CD14-positive monocyte (primary cell): ENCODE results near the gene FGD3. TPM values are rescaled to one million over a fixed set of nuclear protein-coding genes. Genes with fewer than 3 reads are reported as not detected.

ENCODE experiments used
- DNase-seq, 3 donors: peaks; one replicate each; pipeline ENCODE4 v3.0.0-alpha.2; 2011 to 2022
- H2AFZ ChIP-seq: 2 replicates; pipeline ENCODE4 v1.6.0; 2012; ENCODE audit warnings: mild to moderate bottlenecking, low read depth, low read length, inconsistent platforms; ENCODE audit not compliant: insufficient read depth, poor library complexity, severe bottlenecking
- H3K27ac ChIP-seq, 2 donors: 1 replicate in 1 of 2; 2 replicates in 1 of 2; pipeline ENCODE4 v1.5.1; 2012 to 2013; ENCODE audit warnings: low read length in 2 of 2, control low read depth in 1 of 2, inconsistent platforms in 1 of 2, low read depth in 1 of 2, mild to moderate bottlenecking in 1 of 2
- H3K27me3 ChIP-seq, 2 donors: one replicate each; pipeline versions ENCODE4 v1.6.0 to v1.6.1; 2011 to 2013; ENCODE audit warnings: low read length in 2 of 2; ENCODE audit not compliant: control insufficient read depth in 2 of 2, insufficient read depth in 2 of 2
- H3K36me3 ChIP-seq, 2 donors: replicated peaks in 1 of 2; 1 replicate in 1 of 2; 2 replicates in 1 of 2; pipeline versions ENCODE4 v1.5.1 to v1.6.1; 2012 to 2013; ENCODE audit warnings: low read length in 2 of 2, control low read depth in 1 of 2, inconsistent platforms in 1 of 2, mild to moderate bottlenecking in 1 of 2; ENCODE audit not compliant: insufficient read depth in 2 of 2, control insufficient read depth in 1 of 2
- H3K4me1 ChIP-seq, 2 donors: 1 replicate in 1 of 2; 2 replicates in 1 of 2; pipeline versions ENCODE4 v1.5.1 to v1.6.1; 2012 to 2013; ENCODE audit warnings: low read length in 2 of 2, control low read depth in 1 of 2, inconsistent platforms in 1 of 2, mild to moderate bottlenecking in 1 of 2, moderate library complexity in 1 of 2; ENCODE audit not compliant: insufficient read depth in 2 of 2, control insufficient read depth in 1 of 2
- H3K4me2 ChIP-seq: replicated peaks from 2 replicates; pipeline ENCODE3; 2012; ENCODE audit warnings: low read length, moderate library complexity, mild to moderate bottlenecking; ENCODE audit not compliant: poor library complexity, severe bottlenecking; ENCODE audit errors: extremely low read depth
- H3K4me3 ChIP-seq, 3 experiments: fragments of 200-600 bp in 1 of 3; sonication (generic) in 1 of 3; replicated peaks in 1 of 3; 1 replicate in 2 of 3; 2 replicates in 1 of 3; pipeline ENCODE4 v1.5.1; 2011 to 2013; ENCODE audit warnings: low read length in 3 of 3, mild to moderate bottlenecking in 3 of 3, control low read depth in 2 of 3, low read depth in 2 of 3, inconsistent platforms in 1 of 3, moderate library complexity in 1 of 3
- H3K79me2 ChIP-seq: 2 replicates; pipeline ENCODE4 v1.6.0; 2012; ENCODE audit warnings: mild to moderate bottlenecking, control low read depth, inconsistent platforms, low read length, moderate library complexity; ENCODE audit not compliant: insufficient read depth
- H3K9ac ChIP-seq: 2 replicates; pipeline ENCODE4 v1.6.0; 2017; ENCODE audit warnings: low read length, mild to moderate bottlenecking; ENCODE audit not compliant: insufficient read depth, poor library complexity, severe bottlenecking
- H3K9me3 ChIP-seq, 2 donors: replicated peaks in 1 of 2; 1 replicate in 1 of 2; 2 replicates in 1 of 2; pipeline versions ENCODE4 v1.5.1 to v1.6.1; 2012 to 2013; ENCODE audit warnings: low read length in 2 of 2, control low read depth in 1 of 2; ENCODE audit not compliant: control insufficient read depth in 1 of 2, insufficient read depth in 1 of 2
- H4K20me1 ChIP-seq: 2 replicates; pipeline ENCODE4 v1.6.0; 2012; ENCODE audit warnings: mild to moderate bottlenecking, low read length, control low read depth, moderate library complexity; ENCODE audit not compliant: insufficient read depth
- H3K27ac Mint-ChIP-seq, 7 donors: one replicate each; pipeline ENCODE4 v1.8.0; 2020; ENCODE audit warnings: mild to moderate bottlenecking in 7 of 7, mixed read lengths in 7 of 7, moderate library complexity in 6 of 7, inconsistent platforms in 2 of 7
- H3K27me3 Mint-ChIP-seq, 3 donors: one replicate each; pipeline ENCODE4 v1.8.0; 2021 to 2022; ENCODE audit warnings: low read depth in 3 of 3, mild to moderate bottlenecking in 3 of 3, mixed read lengths in 3 of 3, moderate library complexity in 3 of 3, inconsistent platforms in 1 of 3
- H3K36me3 Mint-ChIP-seq, 2 donors: one replicate each; pipeline ENCODE4 v1.8.0; 2020; ENCODE audit warnings: mixed read lengths in 2 of 2, inconsistent platforms in 1 of 2, mild to moderate bottlenecking in 1 of 2
- H3K4me1 Mint-ChIP-seq: one replicate; pipeline ENCODE4 v1.8.0; 2020; ENCODE audit warnings: mild to moderate bottlenecking, mixed read lengths
- H3K4me3 Mint-ChIP-seq, 2 donors: one replicate each; pipeline ENCODE4 v1.8.0; 2020; ENCODE audit warnings: mild to moderate bottlenecking in 2 of 2, mixed read lengths in 2 of 2, moderate library complexity in 1 of 2
- H3K9me3 Mint-ChIP-seq, 7 donors: one replicate each; pipeline ENCODE4 v1.8.0; 2020 to 2022; ENCODE audit warnings: mixed read lengths in 7 of 7, mild to moderate bottlenecking in 6 of 7, moderate library complexity in 6 of 7, inconsistent platforms in 2 of 7
- CTCF ChIP-seq: fragments of 200-600 bp; IDR thresholded peaks from one replicate; pipeline ENCODE4 v1.8.0; 2022; ENCODE audit warnings: antibody characterized with exemption, mild to moderate bottlenecking
- WGBS: methylation state at CpG from one replicate; pipeline ENCODE4 v1.1.5; 2013; ENCODE audit warnings: missing lambda C conversion rate; ENCODE audit not compliant: insufficient coverage; 5-methylcytosine and 5-hydroxymethylcytosine counted together
- intact Hi-C, 2 donors: fragments of 100-400 bp; cut with micrococcal nuclease; formaldehyde crosslinking; loops; one replicate each; pipeline versions ENCODE4 v1.15.0 to v1.15.1; 2023
- polyA plus RNA-seq, 3 donors: library from polyadenylated mRNA; depleted of rRNA in 1 of 3; unstranded in 2 of 3; stranded (reverse) in 1 of 3; fragments of 300-500 nt in 2 of 3; fragments of >200 nt in 1 of 3; fragmentation: Illumina TruSeq in 2 of 3; gene quantifications; 1 replicate in 2 of 3; 2 replicates in 1 of 3; pipeline ENCODE4 v1.2.3, GENCODE V29; 2012 to 2021

FGD3 gene
- polyA plus RNA-seq, 3 donors, result 32.4 to 120 (median 56.2) TPM

- peaks cover 18 to 19% (median 19%) of the 10 kb centered on the region in 3 donors for H3K27me3 Mint-ChIP-seq
- no peak overlapping the region for H3K9ac ChIP-seq
- peak in 2 of 3 donors; percentile 20 to 49 for DNase-seq
- H3K27me3 ChIP-seq, result peaks cover 0 to 6% of the 10 kb centered on the region in 2 donors
- H3K9me3 ChIP-seq, result no peaks in the 10 kb centered on the region
- peaks cover 9 to 14% of the 10 kb centered on the region in 2 donors for H3K4me1 ChIP-seq
- peaks cover 23% of the 10 kb centered on the region for H3K4me1 Mint-ChIP-seq
- H3K36me3 ChIP-seq, result no peaks in the 10 kb centered on the region
- H3K79me2 ChIP-seq, result no peaks in the 10 kb centered on the region
- peak overlapping the region; percentile 20 to 67 for H3K4me3 Mint-ChIP-seq
- H3K36me3 Mint-ChIP-seq, result no peaks in the 10 kb centered on the region
- intact Hi-C loops, result no loop called here
- peak overlapping the region in 3 of 7 donors; percentile 13 to 57 (median 37) for H3K27ac Mint-ChIP-seq
- no peaks in the 10 kb centered on the region for H4K20me1 ChIP-seq
- no peak overlapping the region for H3K4me2 ChIP-seq
- no peak for TF ChIP-seq CTCF
- 41% methylated on average over 6 of the region's 10 CpGs for WGBS
- no peak overlapping the region for H3K27ac ChIP-seq
- H3K9me3 Mint-ChIP-seq, result peaks cover 0 to 2% (median 0%) of the 10 kb centered on the region in 7 donors
- H2AFZ ChIP-seq, result no peak overlapping the region
- H3K4me3 ChIP-seq, result no peak overlapping the region
Measured at GRCh38 chr9:92954049-92954861, 6.9 kb downstream of the FGD3 start.

- Histone ChIP-seq H2AFZ (no peak overlapping the region), H3K4me2 (no peak overlapping the region), H3K36me3 (no peaks in the 10 kb centered on the region), H3K79me2 (no peaks in the 10 kb centered on the region), H3K4me3 (no peak overlapping the region), H3K9me3 (no peaks in the 10 kb centered on the region), H3K9ac (no peak overlapping the region), H3K27me3 (peaks cover 0 to under 1% of the 10 kb centered on the region in 2 donors), H4K20me1 (no peaks in the 10 kb centered on the region), H3K27ac (no peak overlapping the region), H3K4me1 (peaks cover 9 to 14% of the 10 kb centered on the region in 2 donors)
- Mint-ChIP-seq H3K9me3 (no peaks in the 10 kb centered on the region), H3K27ac (no peak overlapping the region), H3K4me3 (no peak overlapping the region), H3K27me3 (peaks cover 12 to 17% (median 16%) of the 10 kb centered on the region in 3 donors), H3K4me1 (peaks cover 17% of the 10 kb centered on the region), H3K36me3 (no peaks in the 10 kb centered on the region)
- no peak for TF ChIP-seq CTCF
- 84% methylated on average over 8 of the region's 9 CpGs for WGBS
- DNase-seq, result no peak
- intact Hi-C loops, result no loop called here
Measured at GRCh38 chr9:92954886-92955285, 7.6 kb downstream of the FGD3 start.
